Measurements from ENCODE around the gene STXBP1.

The STXBP1 gene

GRCh38 chr9:127626752-127627493 is 14.8 kb downstream of the STXBP1 start:
- TF ChIP-seq, protein P1, sequence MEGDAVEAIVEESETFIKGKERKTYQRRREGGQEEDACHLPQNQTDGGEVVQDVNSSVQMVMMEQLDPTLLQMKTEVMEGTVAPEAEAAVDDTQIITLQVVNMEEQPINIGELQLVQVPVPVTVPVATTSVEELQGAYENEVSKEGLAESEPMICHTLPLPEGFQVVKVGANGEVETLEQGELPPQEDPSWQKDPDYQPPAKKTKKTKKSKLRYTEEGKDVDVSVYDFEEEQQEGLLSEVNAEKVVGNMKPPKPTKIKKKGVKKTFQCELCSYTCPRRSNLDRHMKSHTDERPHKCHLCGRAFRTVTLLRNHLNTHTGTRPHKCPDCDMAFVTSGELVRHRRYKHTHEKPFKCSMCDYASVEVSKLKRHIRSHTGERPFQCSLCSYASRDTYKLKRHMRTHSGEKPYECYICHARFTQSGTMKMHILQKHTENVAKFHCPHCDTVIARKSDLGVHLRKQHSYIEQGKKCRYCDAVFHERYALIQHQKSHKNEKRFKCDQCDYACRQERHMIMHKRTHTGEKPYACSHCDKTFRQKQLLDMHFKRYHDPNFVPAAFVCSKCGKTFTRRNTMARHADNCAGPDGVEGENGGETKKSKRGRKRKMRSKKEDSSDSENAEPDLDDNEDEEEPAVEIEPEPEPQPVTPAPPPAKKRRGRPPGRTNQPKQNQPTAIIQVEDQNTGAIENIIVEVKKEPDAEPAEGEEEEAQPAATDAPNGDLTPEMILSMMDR (conservative IDR thresholded peaks at IDR 0.05; ENCODE audit: low read length): no peak
- no peak overlapping the region for H3K4me3 ChIP-seq (ENCODE audit: low read length)
- no peak for DNase-seq (ENCODE audit: low read depth)

- no peak for DNase-seq (ENCODE audit: low read depth)
- no peak overlapping the region for H3K4me3 ChIP-seq (ENCODE audit: low read length)
- TF ChIP-seq, protein P1 (conservative IDR thresholded peaks at IDR 0.05; ENCODE audit: low read length): no peak
These were observed 15.4 kb downstream of the STXBP1 start for GRCh38 chr9:127627494-127627855.

DNA sequence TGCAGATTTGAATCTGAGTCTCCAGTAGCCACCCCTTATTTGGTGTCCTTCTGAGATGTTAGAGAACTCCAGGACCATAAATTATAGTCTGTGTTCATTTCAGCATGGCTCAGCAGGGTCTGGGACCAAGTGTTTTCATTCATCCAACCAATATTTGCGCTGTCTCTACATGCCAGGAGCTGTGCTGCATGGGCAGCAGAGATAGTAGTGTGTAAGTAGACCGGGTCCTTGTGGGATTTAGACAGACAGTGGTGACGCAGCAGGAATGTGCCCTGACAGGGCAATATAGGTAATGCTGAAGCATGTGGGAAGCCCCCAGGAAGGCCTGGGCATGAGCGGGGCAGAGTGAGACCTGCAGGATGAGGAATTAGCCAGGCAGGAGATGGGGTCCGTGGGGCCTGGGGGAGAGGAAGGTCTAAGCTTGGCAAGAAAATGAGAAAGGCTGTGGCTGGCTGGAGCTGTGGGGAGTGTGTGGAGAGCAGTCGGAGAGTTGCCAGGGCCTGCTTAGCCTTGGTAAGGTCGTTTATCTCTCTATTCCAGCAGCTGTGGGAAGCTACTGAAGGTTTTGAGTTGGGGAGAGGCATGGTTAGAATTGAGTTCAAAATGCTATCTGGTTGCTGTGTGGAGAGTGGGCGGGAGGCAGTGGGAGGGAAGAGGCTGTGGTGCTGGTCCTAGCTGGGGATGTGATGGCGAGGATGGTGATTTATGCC is 16.8 kb downstream of the STXBP1 start:
- DNase-seq (ENCODE audit: low read depth): no peak
- TF ChIP-seq, protein P1 (conservative IDR thresholded peaks at IDR 0.05; ENCODE audit: low read length): no peak
- no peak overlapping the region for H3K4me3 ChIP-seq (ENCODE audit: low read length)

- TF ChIP-seq, protein P1 (conservative IDR thresholded peaks at IDR 0.05; ENCODE audit: low read length): no peak
- DNase-seq (ENCODE audit: low read depth): no peak
- H3K4me3 ChIP-seq (ENCODE audit: low read length): no peak overlapping the region
These were observed 17.5 kb downstream of the STXBP1 start for GRCh38 chr9:127629468-127630081.

- TF ChIP-seq, protein P1 (conservative IDR thresholded peaks at IDR 0.05; ENCODE audit: low read length): no peak
- no peak for DNase-seq (ENCODE audit: low read depth)
- no peak overlapping the region for H3K4me3 ChIP-seq (ENCODE audit: low read length)
These were observed 21.3 kb downstream of the STXBP1 start for GRCh38 chr9:127633216-127633862.

GRCh38 chr9:127634021-127634420 is 21.9 kb downstream of the STXBP1 start:
- TF ChIP-seq, protein P1 (conservative IDR thresholded peaks at IDR 0.05; ENCODE audit: low read length): no peak
- no peak for DNase-seq (ENCODE audit: low read depth)
- no peak overlapping the region for H3K4me3 ChIP-seq (ENCODE audit: low read length)

Data from AG10803 (cell line).